HG02610 (cell line): ENCODE data around the gene REST.

Experiments used
- ATAC-seq: cut with Tn5 transposase; IDR thresholded peaks from one replicate; pipeline ENCODE4 v1.9.1; 2021; ENCODE audit warnings: mild to moderate bottlenecking, moderate library complexity; ENCODE audit not compliant: unreplicated experiment

REST gene

GRCh38 chr4:56976283-56976836 lies 68.7 kb downstream of the REST start:
- ATAC-seq: no peak

DNA sequence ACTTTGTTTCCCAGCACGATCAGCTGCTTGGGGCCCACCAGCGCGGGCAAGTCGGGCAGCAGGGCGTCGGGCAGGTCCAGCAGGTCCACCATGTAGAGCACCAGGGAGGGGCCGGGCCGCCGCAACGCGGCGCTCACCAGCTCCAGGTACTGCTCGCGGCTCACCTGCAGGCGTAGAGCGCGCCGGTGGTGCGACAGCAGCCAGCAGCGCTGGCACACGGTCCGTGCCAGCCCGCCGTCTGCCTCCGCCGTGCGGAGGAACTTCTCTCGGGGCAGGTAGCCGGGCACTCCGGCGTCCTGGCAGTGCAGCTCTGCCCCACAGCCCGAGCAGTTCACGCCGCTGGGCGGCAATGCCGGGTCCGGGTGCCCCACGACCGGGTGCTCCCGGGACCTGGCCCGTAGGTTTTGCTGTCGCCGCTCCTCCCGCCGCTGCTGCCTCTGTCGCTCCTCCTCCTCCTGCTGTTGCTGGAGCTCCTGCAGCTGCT lies 69.2 kb downstream of the REST start:
- peak; percentile 17 for ATAC-seq

DNA sequence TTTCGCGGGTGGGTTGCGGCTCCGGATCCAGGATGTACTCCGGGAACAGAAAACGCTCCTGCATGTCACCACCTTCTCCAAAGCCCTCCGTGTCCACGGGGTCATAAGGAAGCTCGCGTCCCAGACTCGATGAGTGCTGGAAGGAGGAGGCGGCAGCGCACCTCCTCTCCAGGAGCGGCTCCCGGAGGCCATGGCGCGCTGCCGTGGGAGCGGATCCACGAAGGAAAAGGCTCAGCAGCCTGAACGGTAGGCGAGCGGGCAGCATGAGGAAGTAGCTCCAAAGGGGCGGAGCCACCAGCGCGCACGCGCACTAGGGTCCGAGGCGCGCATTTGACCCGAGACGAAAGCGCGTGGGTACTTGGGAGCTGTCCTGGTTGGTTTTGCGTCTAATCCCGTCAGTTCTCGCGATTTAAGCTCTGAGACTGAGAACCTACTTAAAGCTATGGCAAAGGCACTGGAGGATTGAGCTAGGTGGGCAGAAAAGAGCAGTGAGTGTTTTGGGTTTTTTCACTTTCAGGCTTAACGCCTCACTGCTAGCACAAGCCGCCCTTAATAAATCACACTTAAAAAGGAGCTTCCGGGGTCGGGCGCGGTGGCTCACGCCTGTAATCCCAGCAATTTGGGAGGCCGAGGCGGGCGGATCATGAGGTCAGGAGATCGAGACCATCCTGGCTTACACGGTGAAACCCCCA lies 69.8 kb downstream of the REST start, which contains the start of gene NOA1:
Gene NOA1, minus strand, starts transcription at position 286 of the 692 bp plus-strand sequence. Its CDS starts 21 bp downstream, at position 265.
- ATAC-seq: peak; percentile 87

GRCh38 chr4:56978750-56979303 lies 71.1 kb downstream of the REST start, which contains the start of gene POLR2B:
TSS of gene POLR2B (plus strand) at chr4:56978896. CDS start at chr4:56978986, 90 bp downstream.
- ATAC-seq: peak; percentile 39

- ATAC-seq: no peak
Observed at GRCh38 chr4:56979421-56980072, 71.8 kb downstream of the REST start.

GRCh38 chr4:56981795-56982201 lies 74.1 kb downstream of the REST start:
- no peak for ATAC-seq

DNA sequence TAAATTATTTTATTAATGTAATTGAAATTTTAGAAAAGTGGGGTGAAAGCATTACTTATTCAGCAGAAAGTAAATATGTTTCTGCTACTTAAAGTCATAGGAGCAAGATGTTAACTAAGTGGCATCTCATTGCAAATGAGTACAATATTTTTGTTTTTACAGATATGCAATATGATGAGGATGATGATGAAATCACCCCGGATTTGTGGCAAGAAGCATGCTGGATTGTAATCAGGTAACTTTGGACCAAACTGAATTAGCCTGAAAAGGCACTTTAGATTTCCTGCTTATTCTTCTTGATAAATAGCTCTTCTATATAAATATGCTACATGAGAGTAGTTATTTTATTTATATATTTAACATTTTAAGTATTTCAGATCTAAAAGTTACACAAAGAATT lies 78.5 kb downstream of the REST start:
- no peak for ATAC-seq

DNA sequence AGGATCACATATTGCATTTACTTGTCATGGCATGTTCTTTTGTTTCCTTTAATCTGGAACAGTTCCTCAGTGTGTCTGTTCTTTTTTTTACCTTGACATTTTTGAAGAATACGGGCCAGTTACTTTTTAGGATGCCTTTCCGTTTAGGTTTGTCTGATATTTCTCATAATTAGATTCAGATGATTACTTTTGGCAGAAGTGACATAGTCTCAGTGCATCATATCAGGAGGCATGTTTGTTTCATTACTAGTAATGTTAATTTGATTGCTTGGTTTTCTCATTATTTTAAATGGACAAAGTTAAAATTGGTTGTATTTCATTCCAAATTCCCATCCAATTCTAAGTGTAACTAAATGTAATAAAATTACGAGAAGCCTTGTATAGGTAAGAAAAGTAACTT lies 79.3 kb downstream of the REST start:
- no peak for ATAC-seq

GRCh38 chr4:56990109-56990905 lies 82.6 kb downstream of the REST start:
- no peak for ATAC-seq

DNA sequence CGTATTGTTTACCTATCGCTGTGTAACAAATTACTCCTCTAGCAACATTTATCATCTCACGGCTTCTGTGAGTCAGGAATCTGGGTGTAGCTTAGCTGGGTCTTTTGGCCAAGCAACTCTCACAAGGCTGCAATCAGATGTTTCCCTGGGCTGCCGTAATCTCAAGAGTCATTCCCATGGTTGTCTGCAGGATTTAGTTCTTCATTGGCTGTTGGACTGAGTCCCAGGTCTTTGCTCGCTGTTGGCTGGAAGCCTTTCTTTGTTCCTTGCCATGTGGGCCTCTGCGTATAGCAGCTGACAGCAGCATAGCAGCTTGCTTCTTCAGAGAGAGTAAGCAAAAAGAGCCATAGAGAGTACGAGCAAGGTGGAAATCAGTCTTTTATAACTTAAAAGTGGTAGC lies 87.8 kb downstream of the REST start:
- no peak for ATAC-seq

DNA sequence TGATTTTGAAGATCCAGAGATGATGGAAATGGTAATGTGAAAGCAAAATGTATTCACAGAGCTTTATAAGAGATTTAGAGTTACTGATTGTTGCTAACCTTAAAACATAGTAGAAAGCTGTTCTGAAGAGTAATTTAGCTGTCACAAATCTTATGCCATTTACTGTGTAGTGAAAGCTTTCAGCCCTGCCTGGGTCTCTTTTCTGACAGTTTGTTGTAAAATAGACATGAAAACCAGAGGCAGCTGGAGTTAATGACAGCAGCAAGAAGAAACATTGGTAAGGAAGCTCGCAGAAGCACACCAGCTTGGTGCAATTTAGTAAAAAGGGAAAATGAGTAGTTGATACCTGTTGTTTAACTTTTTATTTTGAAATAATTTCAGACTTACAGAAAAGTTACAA lies 92.1 kb downstream of the REST start:
- ATAC-seq: no peak

GRCh38 chr4:57013543-57014120 lies 105.9 kb downstream of the REST start:
- ATAC-seq: no peak
